ENCODE results near the gene AP2A2. TPM values are rescaled to one million over a fixed set of nuclear protein-coding genes. Genes with fewer than 3 reads are reported as not detected.

Gene AP2A2
- total RNA-seq, 3 donors from 2014 or later: 44.6 to 112 (median 54.7) TPM

DNA sequence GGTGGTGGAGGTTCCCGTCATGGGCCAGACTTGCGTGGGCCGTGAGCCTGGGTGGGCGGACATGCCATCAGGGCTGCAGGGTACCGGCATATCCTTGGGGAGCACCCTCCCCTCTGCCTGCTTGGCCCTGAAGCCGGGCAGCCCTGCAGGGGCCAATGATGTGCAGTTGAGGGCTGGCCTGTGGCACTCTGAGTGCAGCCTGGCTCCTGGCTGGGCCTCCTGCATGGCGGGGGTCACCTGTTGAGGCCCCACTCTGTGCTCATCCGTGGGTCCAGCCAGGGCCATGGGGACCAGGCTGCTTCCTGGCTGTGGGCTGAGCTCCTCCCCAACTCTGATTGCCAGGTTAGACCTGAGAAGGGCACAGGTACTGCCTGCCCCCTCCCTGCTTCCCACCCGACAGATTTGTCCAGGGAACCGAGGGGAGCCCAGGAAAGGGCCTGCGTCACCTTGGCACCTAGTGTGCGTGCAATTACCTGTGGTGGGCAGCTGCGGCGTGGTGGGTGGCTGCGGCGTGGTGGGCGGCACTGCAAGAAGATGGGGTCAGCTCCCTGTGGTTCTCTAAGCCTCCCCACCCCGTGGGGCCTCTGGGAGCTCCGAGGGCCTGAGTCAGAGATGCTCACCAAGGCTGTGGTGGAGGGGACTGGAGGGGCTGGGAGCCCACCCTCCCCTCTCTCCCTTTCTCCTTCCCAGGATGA, 94.7 kb downstream of the AP2A2 start:
- DNase-seq (ENCODE audit: low spot score in 2 of 2): no peak
- Histone ChIP-seq H3K4me1 (no peaks in the 10 kb centered on the region), H3K27ac (no peak overlapping the region), H3K9me3 (no peaks in the 10 kb centered on the region), H3K27me3 (no peaks in the 10 kb centered on the region), H3K36me3 (no peaks in the 10 kb centered on the region), H3K4me3 (no peak overlapping the region)
- intact Hi-C loops (cut with DNase I; ENCODE audit: low total_unique reads): no loop called here
- TF ChIP-seq CTCF (IDR thresholded peaks at IDR 0.05): no peak
- no peak for TF ChIP-seq POLR2AphosphoS5 (IDR thresholded peaks at IDR 0.05)
- no peak for TF ChIP-seq POLR2A (IDR thresholded peaks at IDR 0.05)

DNA sequence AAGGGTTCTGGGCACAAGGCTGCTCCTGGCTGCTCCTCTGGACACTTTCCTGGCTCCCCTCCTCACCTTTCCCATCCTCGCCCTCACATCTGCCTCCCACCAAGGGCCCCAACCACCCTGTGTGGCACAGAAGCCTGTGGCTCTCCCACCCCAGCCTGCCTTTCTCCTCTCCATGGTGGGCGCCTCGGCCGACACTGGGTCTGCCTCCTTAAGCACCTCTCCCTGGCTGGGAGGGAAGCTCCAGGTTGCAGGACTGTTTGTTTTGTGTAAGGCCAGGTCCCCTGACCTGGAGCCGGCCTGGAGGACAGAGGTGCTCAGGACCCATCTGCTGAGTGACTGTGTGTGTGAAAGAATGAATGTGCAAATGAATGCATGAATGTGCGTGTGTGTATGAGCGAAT, 96.7 kb downstream of the AP2A2 start:
- intact Hi-C loops (cut with DNase I; ENCODE audit: low total_unique reads): no loop called here
- Histone ChIP-seq H3K4me3 (no peak overlapping the region), H3K27me3 (no peaks in the 10 kb centered on the region), H3K36me3 (no peaks in the 10 kb centered on the region), H3K27ac (no peak overlapping the region), H3K9me3 (no peaks in the 10 kb centered on the region), H3K4me1 (no peaks in the 10 kb centered on the region)
- TF ChIP-seq POLR2AphosphoS5 (IDR thresholded peaks at IDR 0.05): no peak
- no peak for TF ChIP-seq POLR2A (IDR thresholded peaks at IDR 0.05)
- no peak for TF ChIP-seq CTCF (IDR thresholded peaks at IDR 0.05)
- DNase-seq (ENCODE audit: low spot score in 2 of 2): no peak

- no peaks in the 10 kb centered on the region for H3K4me1 ChIP-seq
- TF ChIP-seq POLR2AphosphoS5 (IDR thresholded peaks at IDR 0.05) (no peak), CTCF (IDR thresholded peaks at IDR 0.05) (no peak), POLR2A (IDR thresholded peaks at IDR 0.05) (no peak)
- no peak overlapping the region for H3K27ac ChIP-seq
- no peaks in the 10 kb centered on the region for H3K27me3 ChIP-seq
- H3K36me3 ChIP-seq: no peaks in the 10 kb centered on the region
- no peak overlapping the region for H3K4me3 ChIP-seq
- no peaks in the 10 kb centered on the region for H3K9me3 ChIP-seq
- DNase-seq (ENCODE audit: low spot score in 2 of 2): no peak
- intact Hi-C loops (cut with DNase I; ENCODE audit: low total_unique reads): no loop called here
Measured at GRCh38 chr11:1022908-1023810, 97.5 kb downstream of the AP2A2 start.

DNA sequence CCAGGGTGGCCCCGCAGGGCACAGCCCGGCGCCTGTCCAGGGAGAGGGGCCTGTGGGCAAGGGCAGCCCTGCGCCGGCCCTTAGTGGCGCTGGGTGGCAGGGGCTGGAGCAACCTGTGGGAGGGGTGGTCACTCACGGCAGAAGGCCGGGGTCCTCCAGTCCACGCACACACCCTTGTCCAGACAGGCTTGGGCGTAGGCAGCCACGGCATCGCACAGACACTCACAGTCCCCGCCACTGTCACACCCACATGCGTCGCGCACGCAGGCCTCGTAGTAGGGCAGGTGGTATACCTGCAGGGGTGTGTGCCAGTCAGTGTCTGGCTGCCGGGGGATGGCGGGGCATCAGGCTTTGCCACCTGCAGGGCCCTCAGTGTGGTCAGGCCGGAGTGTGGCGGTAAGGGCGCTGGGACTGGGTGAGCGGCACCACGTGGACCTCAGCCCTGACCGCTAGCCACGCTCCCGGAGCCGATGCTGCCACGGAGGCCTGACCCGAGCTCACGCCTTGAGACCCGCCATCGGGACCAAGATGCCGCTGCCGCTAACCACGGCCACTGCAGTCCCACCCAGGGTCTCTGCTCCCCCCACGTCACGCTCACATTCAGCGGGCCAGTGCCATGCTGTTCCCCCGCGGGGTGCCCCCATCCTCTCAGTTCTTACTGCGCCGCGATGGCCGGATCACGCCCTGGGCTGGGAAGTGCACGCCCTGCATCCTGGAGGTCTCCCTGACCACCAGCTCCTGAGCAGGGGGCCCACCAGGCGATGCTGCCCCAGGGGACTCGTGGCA, 98.3 kb downstream of the AP2A2 start:
- Histone ChIP-seq H3K4me1 (no peaks in the 10 kb centered on the region), H3K36me3 (no peaks in the 10 kb centered on the region), H3K9me3 (no peaks in the 10 kb centered on the region), H3K4me3 (no peak overlapping the region), H3K27ac (no peak overlapping the region), H3K27me3 (peaks cover 0 to 4% of the 10 kb centered on the region in 2 donors)
- intact Hi-C loops (cut with DNase I; ENCODE audit: low total_unique reads): no loop called here
- no peak for DNase-seq (ENCODE audit: low spot score in 2 of 2)
- no peak for TF ChIP-seq CTCF (IDR thresholded peaks at IDR 0.05)

All from breast epithelium (tissue), 4 donors.